HTERT RPE-1 (cell line): ENCODE results near the gene PRDM7.

Source experiments
- in situ Hi-C: fragments of 300-500 bp; cut with MboI; formaldehyde crosslinking; loops from 4 replicates; pipeline ENCODE4 v1.14.3; 2020; ENCODE audit warnings: low sequenced_read_pairs

The PRDM7 gene

DNA sequence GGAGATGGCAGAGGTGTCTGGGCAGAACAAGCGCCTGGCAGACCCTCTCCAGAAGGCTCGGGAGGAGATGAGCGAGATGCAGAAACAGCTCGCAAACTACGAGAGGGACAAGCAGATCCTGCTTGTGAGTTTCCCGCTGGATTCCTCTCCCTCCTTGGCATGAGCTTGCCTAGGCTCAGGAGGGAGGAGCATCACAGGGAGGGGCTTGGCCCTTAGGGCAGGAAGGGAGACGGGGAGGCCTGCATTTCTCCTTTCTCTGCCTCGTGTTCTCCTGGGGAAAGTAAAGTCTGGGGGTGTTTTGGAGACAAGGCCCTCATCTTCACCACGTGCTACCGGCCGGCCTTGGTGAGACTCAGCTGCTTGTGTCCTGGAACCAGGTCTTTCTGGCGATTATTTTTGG lies 39.9 kb downstream of the PRDM7 start:
- in situ Hi-C loops = no loop called here

DNA sequence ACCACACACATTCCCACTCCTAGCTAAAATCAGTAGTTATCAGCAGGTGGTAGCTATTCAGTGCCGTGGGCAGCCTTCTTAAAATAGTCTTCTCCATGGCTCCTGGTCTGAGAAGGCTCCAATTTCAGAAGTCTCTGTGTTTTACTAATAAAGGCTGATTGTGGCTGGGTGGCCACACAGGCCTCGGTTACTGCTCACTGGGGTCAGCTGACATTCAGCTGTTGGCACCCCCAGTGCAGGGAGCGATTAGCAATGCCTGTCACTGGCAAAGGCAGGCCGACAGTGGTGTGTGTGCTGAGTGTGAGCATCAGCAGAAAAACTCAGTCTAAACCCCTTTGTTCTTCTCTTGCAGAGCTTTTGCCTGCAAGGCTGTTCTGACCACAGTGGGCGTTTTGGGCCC lies 41.2 kb downstream of the PRDM7 start:
- in situ Hi-C loops = no loop called here

DNA sequence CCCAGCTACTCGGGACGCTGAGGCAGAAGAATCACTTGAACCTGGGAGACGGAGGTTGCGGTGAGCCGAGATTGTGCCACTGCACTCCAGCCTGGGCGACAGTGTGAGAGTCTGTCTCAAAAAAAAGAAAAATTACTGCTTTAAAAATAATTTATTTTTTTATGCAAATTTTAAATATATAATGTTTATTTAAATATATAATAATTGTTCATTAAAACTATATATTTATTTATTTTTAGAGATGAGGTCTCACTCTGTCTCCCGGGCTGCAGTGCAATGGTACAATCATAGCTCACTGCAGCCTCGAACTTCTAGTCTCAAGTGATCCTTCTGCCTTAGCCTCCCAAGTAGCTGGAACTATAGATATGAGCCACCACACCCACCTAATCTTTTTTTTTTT lies 42.6 kb downstream of the PRDM7 start:
- in situ Hi-C loops = no loop called here

DNA sequence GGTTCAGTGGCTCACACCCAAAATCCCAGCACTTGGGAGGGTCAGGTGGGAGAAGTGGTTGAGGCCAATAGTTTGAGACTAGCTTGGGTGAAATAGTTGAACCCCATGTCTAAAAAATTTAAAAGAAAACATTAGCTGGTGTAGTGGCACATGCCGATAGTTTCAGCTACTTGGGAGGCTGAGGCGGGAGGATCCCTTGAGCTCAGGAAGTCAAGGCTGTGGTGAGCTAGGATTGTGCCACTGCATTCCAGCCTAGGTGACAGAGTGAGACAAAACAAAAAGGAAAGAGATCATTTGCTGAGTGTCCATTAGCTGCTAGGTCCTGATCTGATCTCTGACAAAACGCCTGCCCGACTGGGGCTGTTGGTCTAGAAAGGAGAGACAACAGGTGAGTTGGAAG lies 43.7 kb downstream of the PRDM7 start:
- in situ Hi-C loops = no loop called here

DNA sequence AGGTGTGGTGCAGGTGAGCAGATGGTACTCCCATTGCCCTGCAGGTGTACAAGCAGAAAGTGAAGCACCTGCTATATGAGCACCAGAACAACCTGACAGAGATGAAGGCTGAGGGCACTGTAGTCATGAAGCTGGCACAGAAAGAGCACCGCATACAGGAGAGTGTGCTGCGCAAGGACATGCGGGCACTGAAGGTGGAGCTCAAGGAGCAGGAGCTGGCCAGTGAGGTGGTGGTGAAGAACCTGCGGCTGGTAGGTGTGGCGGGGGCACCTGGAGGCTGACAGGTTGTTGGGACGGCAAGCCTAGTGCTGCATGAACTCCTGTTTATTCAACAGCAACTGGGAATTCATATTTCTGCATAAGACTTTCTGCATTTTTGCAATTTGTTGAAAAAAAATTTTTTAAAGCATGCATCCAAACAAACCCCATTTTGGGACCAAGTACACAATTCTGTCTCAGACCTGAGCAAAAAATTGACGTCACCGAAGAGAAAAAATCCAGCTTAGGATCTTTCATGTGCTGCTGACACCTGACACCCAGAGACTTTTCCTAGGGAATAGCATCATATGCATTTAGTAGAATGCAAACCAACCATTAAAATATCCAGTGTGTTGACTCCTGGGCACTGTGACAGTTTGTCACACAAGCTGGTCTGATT lies 44.3 kb downstream of the PRDM7 start:
- in situ Hi-C loops = no loop called here

DNA sequence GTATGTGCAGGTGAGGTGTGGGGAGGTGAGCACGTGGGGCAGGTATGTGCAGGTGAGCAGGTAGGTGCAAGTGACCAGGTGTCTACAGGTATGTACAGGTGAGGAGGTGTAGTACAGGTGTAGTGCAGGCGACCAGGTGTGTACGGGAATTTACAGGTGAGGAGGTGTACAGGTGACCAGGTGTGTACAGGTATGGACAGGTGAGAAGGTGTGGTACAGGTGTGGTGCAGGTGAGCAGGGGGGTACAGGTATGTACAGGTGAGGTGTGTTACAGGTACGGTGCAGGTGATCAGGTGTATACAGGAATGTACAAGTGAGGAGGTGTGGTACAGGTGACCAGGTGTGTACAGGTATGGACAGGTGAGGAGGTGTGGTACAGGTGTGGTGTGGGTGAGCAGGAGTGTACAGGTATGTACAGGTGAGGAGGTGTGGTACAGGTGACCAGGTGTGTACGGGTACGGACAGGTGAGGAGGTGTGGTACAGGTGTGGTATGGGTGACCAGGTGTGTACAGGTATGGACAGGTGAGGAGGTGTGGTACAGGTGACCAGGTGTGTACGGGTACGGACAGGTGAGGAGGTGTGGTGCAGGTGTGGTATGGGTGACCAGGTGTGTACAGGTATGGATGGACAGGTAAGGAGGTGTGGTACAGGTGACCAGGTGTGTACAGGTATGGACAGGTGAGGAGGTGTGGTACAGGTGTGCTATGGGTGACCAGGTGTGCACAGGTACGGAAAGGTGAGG lies 45.0 kb downstream of the PRDM7 start:
- in situ Hi-C loops = no loop called here

DNA sequence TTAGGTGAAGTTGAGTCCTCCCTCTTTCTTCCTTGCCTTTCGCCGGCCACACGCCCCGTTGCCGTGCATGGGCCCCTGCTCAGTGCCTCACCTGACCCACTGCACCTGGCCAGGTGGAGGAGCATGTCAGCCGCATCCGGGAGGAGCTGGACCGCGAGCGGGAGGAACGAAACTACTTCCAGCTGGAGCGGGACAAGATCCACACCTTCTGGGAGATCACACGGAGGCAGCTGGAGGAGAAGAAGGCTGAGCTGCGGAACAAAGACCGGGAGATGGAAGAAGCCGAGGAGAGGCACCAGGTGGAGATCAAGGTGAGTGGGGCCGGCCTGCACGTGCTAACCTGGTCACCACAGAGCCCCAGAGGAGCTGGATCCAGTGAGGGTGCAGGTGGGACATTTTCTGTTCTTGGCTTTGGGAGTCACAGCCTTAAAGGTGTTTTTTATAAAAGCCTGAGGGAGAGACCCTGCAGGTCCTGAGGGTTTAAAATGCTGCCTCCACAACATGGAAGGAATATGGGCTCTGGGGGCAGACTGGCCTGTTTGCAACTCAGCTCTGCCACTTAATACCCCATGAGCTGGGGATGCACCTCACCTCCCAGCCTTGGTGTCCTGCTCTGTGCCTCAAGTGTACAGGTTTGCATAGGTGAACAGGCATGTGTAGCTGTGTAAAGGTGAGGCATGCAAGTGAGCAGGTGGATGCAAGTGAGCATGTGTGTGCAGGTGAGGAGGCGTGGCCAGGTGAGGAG lies 45.8 kb downstream of the PRDM7 start:
- in situ Hi-C loops = no loop called here

DNA sequence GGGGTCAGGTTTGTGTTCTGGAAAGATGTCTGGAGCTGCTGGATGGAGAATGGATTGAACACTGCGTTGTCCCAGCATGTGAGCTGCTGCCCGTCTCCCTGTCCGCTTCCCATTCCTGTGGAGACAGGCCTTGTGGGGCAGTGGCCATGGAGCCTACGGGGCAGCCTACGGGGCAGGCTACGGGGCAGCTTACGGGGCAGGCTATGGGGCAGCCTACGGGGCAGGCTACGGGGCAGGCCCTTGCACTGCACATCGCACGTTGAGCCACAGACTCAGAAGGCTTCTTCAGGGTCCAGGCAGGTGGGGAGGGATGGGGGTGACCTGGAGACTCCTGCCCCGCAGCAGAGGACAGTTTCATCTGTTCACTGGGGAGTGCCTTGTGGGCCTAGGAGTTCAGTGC lies 48.1 kb downstream of the PRDM7 start:
- in situ Hi-C loops = no loop called here

DNA sequence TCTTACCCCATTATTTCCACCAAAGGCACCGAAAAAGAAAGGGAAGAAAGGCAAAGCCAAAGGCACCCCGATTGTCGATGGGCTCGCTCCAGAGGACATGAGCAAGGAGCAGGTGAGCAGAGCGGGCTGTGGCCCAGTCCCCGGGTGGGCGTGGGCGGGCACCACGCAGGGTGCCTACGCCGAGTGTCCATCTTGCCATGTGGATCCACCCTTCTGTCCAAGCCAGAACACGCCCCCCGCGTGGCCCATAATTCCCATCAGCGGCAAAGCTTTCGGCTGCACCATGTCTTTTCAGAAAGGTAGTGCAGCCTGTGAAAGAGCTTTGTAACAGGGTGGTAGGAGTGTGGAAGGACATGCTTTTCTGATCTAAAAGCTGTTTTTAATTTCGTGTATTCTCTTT lies 49.5 kb downstream of the PRDM7 start:
- in situ Hi-C loops = no loop called here

DNA sequence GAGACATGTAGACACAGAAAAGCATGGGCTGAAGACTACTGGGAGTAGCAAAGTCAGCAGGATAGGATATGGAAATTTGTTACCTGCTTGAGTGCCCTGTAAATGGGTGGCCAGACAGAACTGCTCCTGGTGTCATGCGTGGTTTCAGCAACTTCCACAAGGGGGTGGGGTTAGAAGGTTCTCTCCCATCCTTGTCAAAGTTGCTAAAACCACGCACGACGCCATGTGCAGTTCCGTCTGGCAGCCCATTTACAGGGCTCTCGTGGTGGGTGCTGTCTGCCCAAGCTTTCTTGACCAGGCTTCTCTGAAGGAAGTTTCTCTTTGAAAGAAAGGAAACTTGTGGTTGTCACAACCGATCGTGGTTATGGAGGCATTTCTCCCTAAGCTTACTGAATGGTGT lies 51.0 kb downstream of the PRDM7 start:
- in situ Hi-C loops = no loop called here

DNA sequence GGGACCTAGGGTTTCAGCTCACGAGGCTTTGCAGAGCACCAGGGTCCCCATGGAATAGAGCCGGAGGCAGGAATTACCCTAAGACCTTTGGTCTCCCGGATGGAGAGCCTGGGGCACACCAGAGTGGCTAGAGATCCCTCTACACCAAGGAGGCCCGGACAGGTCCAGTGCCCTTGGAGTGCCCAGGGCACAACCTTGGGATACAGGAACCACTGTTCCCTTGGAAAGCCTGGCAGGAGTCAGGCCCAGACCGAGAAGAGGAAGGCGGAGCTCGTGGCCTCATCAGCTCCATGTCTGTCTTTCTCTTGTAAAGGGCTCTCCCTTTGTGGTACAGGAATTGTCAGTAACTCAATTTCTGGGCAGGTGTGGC lies 54.1 kb downstream of the PRDM7 start:
- in situ Hi-C loops = no loop called here

DNA sequence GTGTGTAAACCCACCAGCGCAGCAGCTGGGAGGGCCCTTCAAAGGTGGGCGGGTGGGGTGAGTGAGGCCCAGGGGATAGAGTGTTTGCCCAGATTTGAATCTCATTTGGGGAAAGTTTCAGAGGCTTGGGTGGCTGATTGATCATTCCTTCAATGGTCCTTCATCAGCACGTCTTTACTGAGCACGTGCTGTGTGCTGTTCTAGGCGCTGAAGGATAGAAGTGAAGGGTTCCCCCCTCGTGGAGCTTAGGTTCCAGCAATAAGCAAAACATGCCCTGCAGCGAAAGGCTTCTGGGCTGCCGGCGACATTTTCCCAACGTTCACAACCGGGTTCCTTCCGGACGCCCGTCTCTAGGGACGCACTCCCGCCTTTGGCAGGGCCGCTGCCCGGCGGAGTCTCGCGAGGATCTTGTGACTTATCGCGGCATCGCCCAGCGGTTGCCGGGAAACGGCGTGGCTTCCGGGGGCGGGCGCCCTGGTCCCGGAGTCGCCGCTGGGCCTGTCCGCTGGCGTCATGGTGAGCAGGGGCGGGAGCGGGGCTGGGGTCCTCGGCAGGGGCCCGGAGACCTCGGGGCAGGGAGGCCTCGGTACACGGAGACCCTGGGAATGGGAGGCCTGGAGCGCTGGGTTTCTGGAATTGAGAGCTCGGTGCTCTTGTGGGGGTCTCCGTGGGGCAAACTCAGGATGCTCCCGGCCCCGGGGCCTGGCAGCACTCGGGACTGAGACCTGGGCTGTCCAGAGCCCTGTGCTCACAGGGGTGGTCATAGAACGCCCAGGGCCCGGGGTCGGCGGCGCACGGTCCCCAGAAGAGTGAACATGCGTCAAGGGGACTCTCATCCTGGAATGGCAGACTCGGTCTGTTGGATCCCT lies 54.7 kb downstream of the PRDM7 start:
- in situ Hi-C loops = no loop called here

DNA sequence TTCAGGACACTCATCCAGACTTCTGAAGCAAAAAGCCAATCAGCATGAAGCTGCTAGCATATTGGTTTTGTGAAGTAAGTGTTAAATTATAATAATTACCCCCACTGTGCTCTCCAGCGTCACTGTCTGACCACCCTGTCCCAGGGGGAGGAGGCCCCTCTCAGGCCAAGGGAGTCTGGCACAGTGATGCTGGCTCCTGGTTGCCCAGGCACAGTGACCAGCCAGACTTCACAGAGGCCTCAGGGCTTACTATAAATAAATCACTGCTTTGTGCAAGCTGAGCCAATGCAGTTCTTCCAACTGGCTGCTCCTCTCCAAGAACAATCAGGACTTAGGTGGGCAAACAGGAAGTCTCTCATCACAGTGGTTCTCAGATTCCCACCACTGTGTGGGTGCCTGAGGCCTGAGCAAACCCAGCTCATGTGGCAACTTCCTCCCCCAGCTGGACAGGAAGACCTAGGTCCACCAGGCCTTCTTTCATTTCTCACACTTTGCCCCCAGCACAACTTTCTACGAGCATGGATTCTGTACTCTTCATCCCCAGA lies 56.2 kb downstream of the PRDM7 start:
- in situ Hi-C loops = no loop called here

DNA sequence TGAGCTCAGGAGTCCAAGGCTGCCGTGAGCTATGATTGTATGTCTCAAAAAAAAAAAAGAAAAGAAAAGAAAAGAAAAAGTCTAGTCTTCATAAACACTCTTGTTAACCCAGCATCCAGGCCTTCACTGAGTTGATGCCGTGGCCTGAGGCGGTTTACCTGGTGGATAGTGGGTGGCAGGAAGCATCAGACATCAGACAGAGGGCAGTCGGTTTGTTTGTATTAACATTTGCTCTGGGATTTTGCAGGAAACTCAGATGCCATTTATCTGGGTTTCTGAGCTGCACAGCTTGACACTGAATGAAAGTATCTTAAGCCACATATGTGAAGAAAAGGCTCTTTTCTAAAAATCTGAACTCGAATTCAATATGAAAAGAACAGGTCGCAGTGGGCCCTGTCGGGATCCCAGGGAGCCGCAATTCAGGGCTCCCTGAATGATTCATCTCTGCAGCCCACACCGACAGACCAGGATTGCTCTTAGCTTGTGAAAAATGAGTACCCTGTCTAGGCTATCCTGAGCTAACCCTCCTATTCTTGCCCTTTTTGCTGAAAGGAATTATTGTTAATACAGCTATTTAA lies 56.8 kb downstream of the PRDM7 start:
- in situ Hi-C loops = no loop called here

DNA sequence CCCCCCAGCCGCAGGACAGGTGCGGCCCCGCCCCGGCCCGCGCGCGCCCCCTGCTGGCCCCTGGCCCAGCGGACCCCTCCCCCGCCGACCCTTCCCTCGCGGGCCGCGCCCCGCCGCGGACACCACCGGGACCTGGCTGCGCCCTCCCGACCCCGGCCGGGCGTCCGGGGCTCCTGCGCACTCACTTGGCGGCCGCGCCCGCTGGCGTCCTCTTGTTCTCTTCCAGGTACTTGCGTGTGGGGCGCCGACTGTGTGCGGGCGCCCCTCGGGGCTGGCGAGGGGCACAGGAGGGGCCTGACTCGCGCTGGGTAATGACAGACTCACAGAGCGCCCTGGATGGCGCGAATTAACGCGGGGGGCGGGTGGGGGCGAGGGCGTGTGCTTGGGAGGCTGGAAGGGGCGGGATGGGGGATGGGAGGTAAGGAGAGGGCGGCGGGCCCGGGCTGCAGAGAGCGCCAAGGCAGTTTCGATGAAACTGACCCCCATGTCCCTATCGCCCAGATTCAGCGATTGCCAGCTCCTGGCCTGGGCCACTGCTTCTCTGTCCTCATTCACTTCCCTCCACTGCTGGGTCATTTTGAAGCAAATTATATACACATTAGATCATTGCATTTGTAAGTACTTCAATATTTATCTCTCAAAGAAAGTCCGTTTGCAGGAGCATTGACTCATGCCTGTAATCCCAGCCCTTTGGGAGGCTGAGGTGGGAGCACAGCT lies 57.4 kb downstream of the PRDM7 start:
- in situ Hi-C loops = no loop called here

DNA sequence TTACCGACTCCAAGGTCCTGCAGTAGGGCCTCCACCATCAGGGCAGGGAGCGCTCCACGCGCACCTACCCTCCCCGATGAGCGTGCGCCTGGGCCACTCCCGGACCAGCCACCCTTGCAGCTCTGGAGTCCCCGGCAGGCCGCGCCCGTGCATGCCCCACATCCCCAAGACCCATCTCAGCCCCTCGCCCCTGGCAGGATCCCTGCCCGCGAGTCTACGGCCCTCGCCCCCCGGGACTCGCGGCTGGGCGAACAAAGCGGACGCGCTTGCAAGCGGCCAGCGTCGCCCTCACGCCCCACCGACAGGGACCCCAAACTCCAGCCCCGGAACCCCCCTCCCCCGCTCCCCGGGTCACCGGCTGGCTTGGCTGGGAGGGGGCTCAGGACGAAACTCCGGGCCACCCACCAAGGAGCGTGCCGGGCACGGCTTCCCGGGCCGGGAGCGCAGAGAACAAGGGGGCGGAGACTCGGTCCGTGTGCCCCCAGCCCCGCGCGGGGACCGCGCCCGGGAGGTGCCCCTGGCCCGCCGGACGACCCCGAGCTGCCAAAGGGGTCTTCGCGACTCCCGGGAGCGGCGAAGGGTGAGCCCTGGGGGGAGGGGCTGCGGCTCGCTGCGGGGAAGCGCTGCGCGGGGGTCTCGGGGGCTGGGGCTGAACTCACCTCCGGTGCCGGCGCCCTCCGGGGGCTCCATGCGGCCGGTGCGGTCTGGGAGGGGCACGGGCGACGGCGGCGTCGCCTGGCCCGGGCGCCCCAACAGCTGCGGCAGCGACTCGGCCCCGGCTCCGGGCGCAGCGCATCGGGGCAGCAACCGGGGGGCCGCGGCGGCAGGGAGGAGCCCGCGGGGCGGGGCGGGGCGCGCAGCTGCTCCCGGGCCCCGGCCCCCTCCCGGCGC lies 58.2 kb downstream of the PRDM7 start, which contains the start of gene DBNDD1:
Gene DBNDD1, minus strand, starts transcription at position 805 of the 891 bp plus-strand sequence. Its CDS starts 115 bp downstream, at position 690.
- in situ Hi-C loops = no loop called here

DNA sequence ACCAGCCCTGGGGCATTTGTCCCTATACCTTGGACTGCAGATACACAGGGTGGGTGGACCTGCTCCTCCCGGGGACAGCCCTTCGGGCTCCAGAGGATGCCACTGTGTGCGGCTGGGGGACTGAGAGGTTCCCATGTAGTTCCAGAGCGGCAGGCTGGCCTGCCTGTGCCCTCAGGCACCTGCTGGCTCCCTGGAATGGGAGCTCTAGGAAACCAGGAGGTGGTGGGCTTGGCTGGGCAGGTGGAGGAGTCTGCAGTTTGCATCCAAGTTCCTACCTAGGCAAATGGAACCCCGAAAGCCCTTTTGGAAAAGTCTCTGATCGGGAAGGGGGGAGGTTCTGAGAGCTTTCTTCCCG lies 58.9 kb downstream of the PRDM7 start:
- in situ Hi-C loops = no loop called here

DNA sequence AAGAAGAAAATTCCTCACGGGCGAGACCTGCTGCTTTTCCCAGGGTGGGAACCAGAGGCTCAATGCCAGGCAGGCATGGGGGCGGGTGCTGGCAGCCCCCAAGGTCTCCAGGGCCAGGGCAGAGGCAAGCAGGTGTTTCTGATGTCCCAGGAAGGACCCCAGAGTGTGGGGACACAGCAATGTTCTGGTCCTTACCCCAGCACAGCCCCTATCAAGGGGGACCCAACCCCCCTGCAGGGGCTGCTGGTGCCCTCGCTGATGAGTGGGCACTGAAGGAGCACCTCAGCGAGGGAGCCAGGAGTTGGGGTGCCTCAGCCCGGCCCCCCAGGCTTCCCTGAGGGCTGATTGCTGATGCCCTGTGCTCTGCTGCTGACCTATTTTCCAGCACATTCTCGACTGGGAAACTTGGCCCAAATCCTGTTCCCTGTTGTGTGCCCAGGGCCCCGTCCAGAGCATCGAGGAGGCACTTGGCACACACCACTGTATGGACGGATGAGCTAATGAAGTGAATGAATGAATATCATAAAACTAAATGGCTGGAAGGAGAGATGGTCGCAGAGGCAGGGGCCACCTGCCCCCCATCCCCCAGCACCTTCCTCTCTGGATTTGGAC lies 60.7 kb downstream of the PRDM7 start:
- in situ Hi-C loops = no loop called here
